D721Med (cell line): ENCODE measurements around the gene SHANK2.

ENCODE experiments used
- DNase-seq: peaks from one replicate; pipeline ENCODE4 v3.0.0; 2011; ENCODE audit warnings: low spot score; ENCODE audit not compliant: insufficient read length
- FAIRE-seq: peaks from 2 replicates; lab custom pipeline; 2011; peaks lifted over from hg19 to GRCh38; lab: Jason Lieb, UNC
- CTCF ChIP-seq: IDR thresholded peaks from 2 replicates; pipeline ENCODE4 v1.5.1; 2012; ENCODE audit warnings: mild to moderate bottlenecking, control low read depth; ENCODE audit not compliant: insufficient read depth; ENCODE audit errors: missing control alignments

The SHANK2 gene

DNA sequence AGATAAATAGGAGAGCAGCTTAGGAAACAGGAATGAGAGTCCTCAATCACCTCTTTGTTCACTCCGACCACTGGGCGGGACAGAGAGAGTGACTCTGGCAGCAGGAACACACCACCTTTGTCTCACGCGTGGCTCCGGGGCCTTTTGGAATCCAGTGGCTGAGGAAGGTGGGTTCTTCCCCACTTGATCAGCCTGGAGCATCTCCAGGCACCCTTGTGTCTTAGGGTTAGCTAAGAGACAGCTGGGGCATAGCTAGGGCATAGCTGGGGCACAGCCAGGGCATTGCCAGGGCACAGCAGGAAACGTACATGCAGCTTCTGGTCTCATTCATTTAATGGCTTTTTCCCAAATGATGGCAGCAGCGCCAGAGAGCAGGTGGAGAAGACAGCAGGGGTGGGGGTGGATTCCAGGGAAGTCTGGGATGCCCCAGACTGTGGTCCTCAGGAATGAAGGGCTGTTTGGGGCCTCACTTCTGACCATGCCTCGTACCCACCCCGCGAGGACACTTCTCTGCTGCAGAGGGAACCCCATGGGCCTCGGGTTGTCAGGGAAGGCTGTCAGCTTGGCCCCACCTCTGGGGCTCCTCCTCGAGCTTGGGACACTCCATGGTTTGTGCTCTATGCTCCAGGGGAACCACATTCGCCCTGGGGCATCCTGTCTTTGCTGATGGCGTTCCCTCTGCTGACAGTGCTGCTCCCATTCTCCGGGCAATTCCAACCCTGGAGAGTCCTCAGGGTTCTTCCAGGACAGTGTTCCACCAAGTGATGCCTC lies 30.4 kb upstream of the SHANK2 start:
- TF ChIP-seq CTCF: no peak
- DNase-seq (no peak), FAIRE-seq (no peak)

DNA sequence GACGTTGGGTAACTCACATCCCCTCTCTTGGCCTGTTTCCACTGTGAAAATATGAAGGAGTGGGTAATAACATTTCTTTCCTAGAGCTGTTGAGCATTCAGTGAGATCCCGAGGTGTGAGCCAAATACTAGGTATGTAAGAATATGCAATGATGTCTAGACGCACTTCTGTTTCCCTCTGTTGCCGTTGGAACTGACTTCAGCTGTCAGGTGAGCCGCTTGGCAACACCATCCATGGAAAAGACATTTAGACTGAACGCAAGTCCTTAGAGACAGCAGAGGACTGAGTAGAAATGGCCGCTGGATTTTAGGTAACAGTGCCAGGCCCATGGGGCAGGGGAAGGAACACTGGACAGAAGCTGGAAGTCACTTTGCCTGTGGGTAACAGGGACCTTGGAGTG lies 29.5 kb upstream of the SHANK2 start:
- TF ChIP-seq CTCF: no peak
- no peak for DNase-seq
- no peak for FAIRE-seq

DNA sequence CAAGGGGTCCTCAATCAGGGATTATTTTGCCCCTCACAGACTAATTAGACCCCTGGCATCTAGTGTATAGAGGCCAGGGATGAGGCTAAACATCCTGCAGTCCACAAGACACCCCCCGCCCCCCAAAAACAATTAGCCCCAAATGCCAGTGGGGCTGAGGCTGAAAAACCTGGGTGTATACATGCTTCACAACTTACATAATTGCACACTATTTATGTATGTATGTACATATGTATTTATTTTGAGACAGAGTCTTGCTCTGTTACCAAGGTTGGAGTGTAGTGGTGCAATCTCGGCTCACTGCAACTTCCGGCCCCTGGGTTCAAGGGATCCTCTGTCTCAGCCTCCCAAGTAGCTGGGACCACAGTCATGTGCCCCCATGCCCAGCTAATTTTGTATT lies 28.8 kb upstream of the SHANK2 start:
- TF ChIP-seq CTCF: no peak
- FAIRE-seq (no peak), DNase-seq (no peak)

DNA sequence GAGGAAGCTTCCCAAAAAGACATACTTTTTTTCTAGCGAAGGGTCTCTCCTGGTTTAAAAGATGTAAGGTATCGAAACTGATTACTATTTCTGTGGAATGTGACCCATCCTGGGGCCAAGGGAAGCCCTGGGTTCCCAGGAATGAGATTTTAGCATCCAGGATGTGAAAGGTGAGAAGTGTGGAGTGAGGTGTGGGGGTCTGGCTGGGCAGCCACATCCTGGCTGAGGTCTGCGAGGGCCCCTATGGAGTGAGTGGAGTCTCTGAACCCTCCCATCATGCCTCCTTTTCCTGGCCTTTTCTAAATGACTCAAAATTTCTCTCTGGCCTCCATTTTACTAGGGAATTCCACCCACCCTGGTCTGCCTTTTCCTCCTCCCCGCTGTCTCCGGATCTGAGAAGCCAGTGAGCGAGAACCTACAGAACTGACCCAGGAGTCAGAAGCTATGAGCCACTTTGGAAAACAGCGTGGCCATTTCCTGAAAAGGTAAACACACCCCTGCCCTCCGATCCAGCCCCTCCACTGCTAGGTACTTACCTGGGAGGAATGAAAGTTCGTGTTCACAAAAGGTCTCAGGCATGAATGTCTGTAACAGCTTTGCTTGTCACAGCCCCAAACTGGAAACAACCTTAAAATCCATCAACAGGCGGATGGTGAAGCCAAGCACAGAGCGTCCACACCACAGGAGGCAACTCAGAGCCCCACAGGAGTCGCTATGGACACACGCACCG lies 27.7 kb upstream of the SHANK2 start:
- FAIRE-seq (no peak), DNase-seq (no peak)

DNA sequence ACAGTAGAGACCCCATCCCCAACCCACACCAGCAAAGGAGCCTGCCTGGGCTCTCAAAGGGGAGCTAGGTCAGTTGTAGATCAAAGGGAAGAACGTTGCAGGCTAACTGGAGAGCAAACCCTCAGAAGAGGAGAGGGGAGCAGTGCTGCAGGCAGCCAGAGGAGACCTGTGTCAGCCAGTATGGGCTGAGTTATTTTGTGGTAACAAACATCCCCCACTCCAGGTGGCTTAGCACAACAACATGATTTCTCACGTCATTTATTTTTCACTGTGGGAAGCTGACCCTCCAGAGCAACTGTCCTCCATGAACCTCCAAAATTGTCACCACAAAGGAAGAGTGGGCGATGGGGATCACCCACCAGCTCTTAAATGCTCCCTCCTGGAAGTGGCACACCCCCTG lies 19.8 kb upstream of the SHANK2 start:
- no peak for TF ChIP-seq CTCF
- no peak for DNase-seq
- no peak for FAIRE-seq

More for the DNA sequence above, 27.7 kb upstream of the SHANK2 start:
- TF ChIP-seq CTCF: no peak

GRCh38 chr11:71269603-71270511 lies 17.5 kb upstream of the SHANK2 start:
- no peak for TF ChIP-seq CTCF
- DNase-seq (no peak), FAIRE-seq (no peak)
